BJ (cell line): ENCODE measurements around the gene RNF214. TPM values are rescaled to one million over a fixed set of nuclear protein-coding genes. Genes with fewer than 3 reads are reported as not detected.

Experiments used
- CTCF ChIA-PET: fragments of 350-600 bp; formaldehyde crosslinking; extraction: SDS; loops from one replicate; lab custom pipeline; 2021; ENCODE audit warnings: antibody characterized with exemption, inconsistent platforms; lab: Yijun Ruan, JAX
- POLR2A ChIA-PET: fragments of 300-600 bp; sonication (Branson Sonifier 250); formaldehyde crosslinking; extraction: SDS; loops from one replicate; lab custom pipeline; 2021; ENCODE audit warnings: antibody characterized with exemption; lab: Charles Lee
- DNase-seq: peaks from one replicate; pipeline ENCODE4 v3.0.0-alpha.2; 2011; ENCODE audit warnings: low read depth
- H3K27me3 ChIP-seq: 2 replicates; pipeline ENCODE4 v1.6.0; 2011; ENCODE audit warnings: low read length; ENCODE audit not compliant: control insufficient read depth, insufficient read depth
- H3K36me3 ChIP-seq: 2 replicates; pipeline ENCODE4 v1.5.1; 2011; ENCODE audit warnings: low read length; ENCODE audit not compliant: control insufficient read depth, insufficient read depth
- H3K4me3 ChIP-seq: 2 replicates; pipeline ENCODE4 v1.5.1; 2011; ENCODE audit warnings: low read depth, mild to moderate bottlenecking, control low read depth, low read length
- CTCF ChIP-seq: IDR thresholded peaks from 2 replicates; pipeline ENCODE4 v1.5.1; 2011; ENCODE audit warnings: low read depth, mild to moderate bottlenecking, control low read depth, inconsistent platforms, low read length, moderate library complexity; ENCODE audit not compliant: insufficient read depth
- polyA plus RNA-seq: library from polyadenylated mRNA; depleted of rRNA; stranded (reverse); fragments of >200 nt; gene quantifications from 2 replicates; pipeline ENCODE4 v1.2.3, GENCODE V29; 2011

Gene RNF214
- polyA plus RNA-seq, 1 experiment, result 17.1 TPM

- no peak overlapping the region for H3K4me3 ChIP-seq
- peak; percentile 51 for DNase-seq
- peak; percentile 22; the same call in 1 of the 2 replicates for TF ChIP-seq CTCF
- ChIA-PET CTCF (interaction anchor here (0.6 to 3.1 kb wide), 12 partner anchors 8 to 436 kb away, joined by 3 to 23 read pairs (median 4); partner anchors contain the start of genes PCSK7 and SIDT2), POLR2A (interaction anchor here (0.5 to 1.1 kb wide), 4 partner anchors 10 to 50 kb away, joined by 3 to 6 read pairs (median 4); no protein-coding TSS in a partner anchor)
- no peaks in the 10 kb centered on the region for H3K27me3 ChIP-seq
- peaks cover 10% of the 10 kb centered on the region for H3K36me3 ChIP-seq
Measured at GRCh38 chr11:117221775-117222517, 10.5 kb upstream of the RNF214 start.

- H3K36me3 ChIP-seq, result peaks cover 17% of the 10 kb centered on the region
- H3K27me3 ChIP-seq, result no peaks in the 10 kb centered on the region
- CTCF ChIA-PET, result interaction anchor here (1.3 to 2.4 kb wide), 3 partner anchors 9 to 97 kb away, joined by 3 to 6 read pairs (median 4); partner anchors contain the start of gene PCSK7
Measured at GRCh38 chr11:117222991-117223740, 9.3 kb upstream of the RNF214 start.

GRCh38 chr11:117223741-117224689 is 8.5 kb upstream of the RNF214 start:
- no peaks in the 10 kb centered on the region for H3K27me3 ChIP-seq
- ChIA-PET POLR2A (no interaction called here), CTCF (interaction anchor here (0.6 to 1.7 kb wide), 3 partner anchors 98 to 433 kb away, joined by 3 to 7 read pairs (median 3); partner anchors contain the start of gene APOA5)
- peaks cover 19% of the 10 kb centered on the region for H3K36me3 ChIP-seq
- H3K4me3 ChIP-seq, result no peak overlapping the region
- TF ChIP-seq CTCF, result no peak
- DNase-seq, result no peak

More at GRCh38 chr11:117222991-117223740, 9.3 kb upstream of the RNF214 start:
- DNase-seq, result no peak
- POLR2A ChIA-PET, result interaction anchor here (0.6 kb wide), 1 partner anchor 21 kb away, joined by 3 read pairs; no protein-coding TSS in a partner anchor
- no peak overlapping the region for H3K4me3 ChIP-seq
- no peak for TF ChIP-seq CTCF

- no peak for DNase-seq
- POLR2A ChIA-PET, result no interaction called here
- no peak for TF ChIP-seq CTCF
- H3K4me3 ChIP-seq, result no peak overlapping the region
- CTCF ChIA-PET, result interaction anchor here (0.5 to 4.4 kb wide), 28 partner anchors 8 to 483 kb away, joined by 3 to 44 read pairs (median 5); partner anchors contain the start of genes APOA5, CEP164, PAFAH1B2 and SIDT2
- peaks cover 26% of the 10 kb centered on the region for H3K36me3 ChIP-seq
- no peaks in the 10 kb centered on the region for H3K27me3 ChIP-seq
Measured at GRCh38 chr11:117225553-117226170, 6.8 kb upstream of the RNF214 start.
